Measurements from ENCODE around the gene NSL1. TPM values are rescaled to one million over a fixed set of nuclear protein-coding genes. Genes with fewer than 3 reads are reported as not detected.

The NSL1 gene
- total RNA-seq, 5 donors from 2014 or later (not counting 1 experiment from before 2014, with no cell fraction given) = 24.2 to 37.8 (median 29.7) TPM

DNA sequence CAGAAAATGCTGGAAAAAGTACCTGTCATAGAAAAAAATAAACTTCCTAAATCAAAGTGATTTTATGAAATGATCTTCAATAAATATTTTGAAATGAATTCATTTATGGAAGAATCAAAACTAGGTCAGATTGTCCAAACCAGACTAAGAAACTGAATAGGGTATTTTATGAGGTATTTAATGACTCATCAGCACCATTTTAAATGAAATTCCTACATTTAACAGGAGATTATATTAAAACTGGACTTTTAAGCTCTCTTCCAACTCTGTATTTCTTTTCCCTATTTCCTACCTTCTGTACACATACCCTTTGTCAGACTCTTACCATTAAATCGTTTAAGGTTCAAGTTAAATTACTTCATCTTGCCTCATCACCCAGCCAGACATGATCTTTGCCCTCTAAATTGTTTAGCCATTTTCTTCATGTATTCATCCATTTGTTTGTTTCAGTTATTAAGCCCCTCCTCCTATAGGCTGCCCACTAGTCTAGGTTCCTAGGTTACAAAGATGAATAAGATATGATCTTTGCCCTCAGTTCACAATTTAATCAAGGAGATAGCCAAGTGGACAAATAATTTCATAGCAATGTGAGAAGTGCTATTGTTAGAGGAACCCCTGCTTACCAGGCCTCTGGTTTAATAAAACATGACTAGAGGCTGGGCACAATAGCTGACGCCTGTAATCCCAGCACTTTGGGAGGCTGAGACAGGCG lies 25.1 kb upstream of the NSL1 start:
- ATAC-seq (replicated peaks in 1 of 4) (no peak), DNase-seq (no peak)
- Mint-ChIP-seq H3K36me3 (no peaks in the 10 kb centered on the region), H3K27me3 (no peaks in the 10 kb centered on the region), H3K4me3 (no peak overlapping the region), H3K4me1 (peaks cover 0 to 5% (median 3%) of the 10 kb centered on the region in 3 donors), H3K27ac (no peak overlapping the region), H3K9me3 (no peaks in the 10 kb centered on the region)
- ChIA-PET POLR2A (no interaction called here), CTCF (no interaction called here)
- Histone ChIP-seq H3K27ac (ENCODE audit: low read length) (no peak overlapping the region), H3K4me1 (ENCODE audit: control insufficient read depth in 1 of 2, extremely low read depth in 1 of 2, insufficient read depth in 2 of 2, low read length in 2 of 2) (no peaks in the 10 kb centered on the region), H3K4me3 (ENCODE audit: control insufficient read depth in 1 of 2, extremely low read depth in 1 of 2, low read length in 1 of 2) (no peak overlapping the region), H3K9me3 (no peaks in the 10 kb centered on the region), H3K27me3 (replicated peaks in 1 of 2; ENCODE audit: control insufficient read depth in 2 of 2, extremely low read depth in 1 of 2, insufficient read depth in 2 of 2, low read length in 1 of 2) (no peaks in the 10 kb centered on the region), H3K36me3 (ENCODE audit: control insufficient read depth in 2 of 2, extremely low read depth in 1 of 2, insufficient read depth in 1 of 2, low read length in 1 of 2) (peaks cover 0 to 4% of the 10 kb centered on the region in 2 donors)
- 77% methylated on average over 3 of the region's 3 CpGs for WGBS (ENCODE audit: insufficient coverage)

DNA sequence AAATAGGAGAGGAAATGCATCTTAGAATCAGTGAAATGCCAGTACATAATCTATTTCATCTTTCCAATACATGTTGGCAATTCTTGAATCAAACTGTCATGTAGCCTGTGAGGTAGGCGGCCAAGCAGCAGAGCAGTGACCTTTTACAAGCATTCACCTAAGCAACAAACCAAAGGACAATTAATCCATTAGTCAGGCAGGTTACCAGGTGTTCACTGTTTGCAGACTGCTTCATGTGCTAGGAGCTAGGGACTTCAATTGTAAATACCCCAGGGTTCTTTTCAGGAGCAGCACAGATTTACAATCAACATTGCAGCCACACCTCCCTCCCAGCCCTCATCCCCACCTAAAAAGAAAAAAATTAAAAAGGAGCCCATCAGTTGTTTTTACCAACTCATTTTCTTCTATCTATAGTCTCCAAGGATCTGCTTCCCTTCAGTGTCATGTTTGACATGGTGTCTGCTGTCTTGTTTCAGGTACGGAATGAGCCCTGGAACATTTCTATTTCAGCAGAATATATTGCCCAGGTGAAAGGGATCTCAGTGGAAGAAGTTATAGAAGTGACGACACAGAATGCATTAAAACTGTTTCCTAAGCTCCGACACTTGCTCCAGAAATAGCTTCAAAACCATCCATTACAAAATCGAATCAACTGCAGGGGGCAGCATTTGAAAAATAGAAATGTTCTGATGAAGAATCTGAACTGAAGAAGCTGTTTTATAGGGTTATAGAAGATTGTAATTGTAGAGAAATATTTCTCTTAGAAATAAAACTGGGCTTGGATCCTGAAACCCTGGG lies 23.2 kb upstream of the NSL1 start:
- Mint-ChIP-seq H3K4me3 (no peak overlapping the region), H3K9me3 (no peaks in the 10 kb centered on the region), H3K36me3 (no peaks in the 10 kb centered on the region), H3K27ac (no peak overlapping the region), H3K4me1 (peaks cover 0 to 4% (median 3%) of the 10 kb centered on the region in 3 donors), H3K27me3 (no peaks in the 10 kb centered on the region)
- ChIA-PET CTCF (interaction anchor here (0.6 to 1.6 kb wide), 6 partner anchors 45 to 256 kb away, joined by 3 to 8 read pairs (median 4); no protein-coding TSS in a partner anchor), POLR2A (no interaction called here)
- Histone ChIP-seq H3K4me3 (ENCODE audit: control insufficient read depth in 1 of 2, extremely low read depth in 1 of 2, low read length in 1 of 2) (no peak overlapping the region), H3K36me3 (ENCODE audit: control insufficient read depth in 2 of 2, extremely low read depth in 1 of 2, insufficient read depth in 1 of 2, low read length in 1 of 2) (peaks cover 0 to 4% of the 10 kb centered on the region in 2 donors), H3K27me3 (replicated peaks in 1 of 2; ENCODE audit: control insufficient read depth in 2 of 2, extremely low read depth in 1 of 2, insufficient read depth in 2 of 2, low read length in 1 of 2) (no peaks in the 10 kb centered on the region), H3K9me3 (no peaks in the 10 kb centered on the region), H3K4me1 (ENCODE audit: control insufficient read depth in 1 of 2, extremely low read depth in 1 of 2, insufficient read depth in 2 of 2, low read length in 2 of 2) (no peaks in the 10 kb centered on the region), H3K27ac (ENCODE audit: low read length) (no peak overlapping the region)
- WGBS (ENCODE audit: insufficient coverage) = 83% methylated on average over 1 of the region's 5 CpGs
- ATAC-seq (replicated peaks in 1 of 4) = no peak
- peak in 1 of 35 experiments; percentile 30 for DNase-seq

DNA sequence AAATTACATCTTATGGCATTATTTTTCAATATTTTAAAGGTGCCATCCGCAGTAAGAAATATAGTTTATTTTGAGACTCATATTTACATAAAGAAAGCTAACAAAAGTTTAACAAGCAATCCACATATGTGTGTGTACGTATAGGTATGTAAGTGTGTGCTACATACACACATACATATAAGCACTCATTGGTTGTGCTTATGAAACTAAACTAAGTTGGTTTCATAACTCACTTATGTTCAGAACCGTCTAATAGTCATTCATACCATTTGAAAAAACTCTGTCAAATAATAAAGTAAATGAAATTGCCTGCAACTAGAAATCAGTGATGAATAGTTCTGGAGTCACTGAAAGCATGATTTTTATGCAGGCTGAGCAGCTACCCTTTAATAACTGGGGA lies 14.2 kb upstream of the NSL1 start:
- Mint-ChIP-seq H3K27me3 (no peaks in the 10 kb centered on the region), H3K27ac (no peak overlapping the region), H3K36me3 (peaks cover 24% of the 10 kb centered on the region), H3K9me3 (no peaks in the 10 kb centered on the region), H3K4me3 (no peak overlapping the region), H3K4me1 (no peaks in the 10 kb centered on the region)
- DNase-seq = no peak
- POLR2A ChIA-PET = interaction anchor here (0.7 to 0.9 kb wide), 2 partner anchors 11 to 108 kb away, joined by 4 to 6 read pairs; no protein-coding TSS in a partner anchor
- H3K27ac ChIP-seq (ENCODE audit: low read length) = no peak overlapping the region
- no peaks in the 10 kb centered on the region for H3K27me3 ChIP-seq (replicated peaks in 1 of 2; ENCODE audit: control insufficient read depth in 2 of 2, extremely low read depth in 1 of 2, insufficient read depth in 2 of 2, low read length in 1 of 2)
- no peak overlapping the region for H3K4me3 ChIP-seq (ENCODE audit: control insufficient read depth in 1 of 2, extremely low read depth in 1 of 2, low read length in 1 of 2)
- no peak for ATAC-seq (replicated peaks in 1 of 4)
- WGBS (ENCODE audit: insufficient coverage) = no CpG with 5 or more reads among the region's 3 CpGs
- CTCF ChIA-PET = interaction anchor here in 1 of 2 donors (0.6 kb wide), 1 partner anchor 172 kb away, joined by 7 read pairs; no protein-coding TSS in a partner anchor
- H3K9me3 ChIP-seq = no peaks in the 10 kb centered on the region
- no peaks in the 10 kb centered on the region for H3K4me1 ChIP-seq (ENCODE audit: control insufficient read depth in 1 of 2, extremely low read depth in 1 of 2, insufficient read depth in 2 of 2, low read length in 2 of 2)
- peaks cover 0 to 25% of the 10 kb centered on the region in 2 donors for H3K36me3 ChIP-seq (ENCODE audit: control insufficient read depth in 2 of 2, extremely low read depth in 1 of 2, insufficient read depth in 1 of 2, low read length in 1 of 2)

DNA sequence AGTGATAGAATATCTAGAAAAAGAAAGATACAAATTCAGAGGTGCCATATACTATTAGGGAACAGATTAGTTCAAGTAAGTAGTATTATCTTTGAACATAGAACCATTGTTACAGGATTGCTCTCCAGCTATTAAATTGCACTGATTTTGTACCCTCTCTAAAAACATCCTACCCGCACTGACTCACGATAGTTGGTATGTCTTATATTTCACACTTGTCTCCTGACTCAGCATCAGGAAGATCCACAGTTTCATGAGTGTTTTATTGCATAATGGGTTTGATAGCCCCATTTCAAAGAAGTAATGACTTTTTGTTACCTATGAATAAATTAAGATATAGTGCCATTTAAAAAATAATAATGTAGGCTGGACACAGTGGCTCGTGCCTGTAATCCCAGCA lies 6.1 kb upstream of the NSL1 start:
- Histone ChIP-seq H3K4me3 (ENCODE audit: control insufficient read depth in 1 of 2, extremely low read depth in 1 of 2, low read length in 1 of 2) (no peak overlapping the region), H3K9me3 (no peaks in the 10 kb centered on the region), H3K4me1 (ENCODE audit: control insufficient read depth in 1 of 2, extremely low read depth in 1 of 2, insufficient read depth in 2 of 2, low read length in 2 of 2) (peaks cover 5 to 16% of the 10 kb centered on the region in 2 experiments), H3K27ac (ENCODE audit: low read length) (no peak overlapping the region), H3K27me3 (replicated peaks in 1 of 2; ENCODE audit: control insufficient read depth in 2 of 2, extremely low read depth in 1 of 2, insufficient read depth in 2 of 2, low read length in 1 of 2) (no peaks in the 10 kb centered on the region), H3K36me3 (ENCODE audit: control insufficient read depth in 2 of 2, extremely low read depth in 1 of 2, insufficient read depth in 1 of 2, low read length in 1 of 2) (peaks cover 0 to 29% of the 10 kb centered on the region in 2 donors)
- ATAC-seq (replicated peaks in 1 of 4) (no peak), DNase-seq (no peak)
- no CpG with 5 or more reads among the region's 3 CpGs for WGBS (ENCODE audit: insufficient coverage)
- H3K4me3 Mint-ChIP-seq = no peak overlapping the region
- H3K27ac Mint-ChIP-seq = no peak overlapping the region
- ChIA-PET CTCF (interaction anchor here in 1 of 2 donors (1.0 kb wide), 1 partner anchor 340 kb away, joined by 5 read pairs; no protein-coding TSS in a partner anchor), POLR2A (interaction anchor here in 1 of 2 donors (0.7 kb wide), 1 partner anchor 943 kb away, joined by 3 read pairs; no protein-coding TSS in a partner anchor)
- no peaks in the 10 kb centered on the region for H3K9me3 Mint-ChIP-seq
- H3K27me3 Mint-ChIP-seq = no peaks in the 10 kb centered on the region
- peaks cover 41% of the 10 kb centered on the region for H3K36me3 Mint-ChIP-seq
- H3K4me1 Mint-ChIP-seq = peaks cover 17% of the 10 kb centered on the region in 3 donors

DNA sequence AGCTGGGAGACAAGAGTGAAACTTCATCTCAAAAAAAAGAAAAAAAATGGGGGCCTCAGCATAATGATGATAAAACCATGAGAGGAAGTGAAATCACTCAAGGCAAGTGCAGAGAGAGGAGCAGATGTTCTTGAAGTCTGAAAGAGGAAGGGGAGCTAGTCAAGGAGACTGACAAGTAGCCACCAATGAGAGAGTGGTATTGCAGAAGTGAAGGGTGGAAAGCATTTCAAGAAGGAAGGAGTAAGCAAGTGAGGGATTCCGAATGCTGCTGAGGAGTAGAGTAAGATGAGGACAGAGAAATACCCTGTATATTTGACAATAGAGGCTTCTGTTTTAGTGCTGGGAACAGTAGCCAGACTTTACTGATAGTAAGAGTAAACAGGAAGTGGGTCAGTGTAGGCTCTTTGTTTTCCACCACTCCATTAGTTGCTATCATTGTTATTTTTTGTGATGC lies 3.0 kb upstream of the NSL1 start:
- Mint-ChIP-seq H3K9me3 (no peaks in the 10 kb centered on the region), H3K27me3 (no peaks in the 10 kb centered on the region), H3K4me3 (peak overlapping the region; percentile 22 to 57 (median 51)), H3K36me3 (peaks cover 31% of the 10 kb centered on the region), H3K27ac (peak overlapping the region; percentile 85 to 89), H3K4me1 (peaks cover 33 to 44% (median 40%) of the 10 kb centered on the region in 3 donors)
- ChIA-PET CTCF (interaction anchor here (0.6 to 1.4 kb wide), 2 partner anchors 129 to 321 kb away, joined by 3 read pairs; no protein-coding TSS in a partner anchor), POLR2A (interaction anchor here in 1 of 2 donors (0.5 to 1.1 kb wide), 3 partner anchors 11 to 1114 kb away, joined by 3 to 9 read pairs (median 4); partner anchors contain the start of gene FLVCR1)
- Histone ChIP-seq H3K4me1 (ENCODE audit: control insufficient read depth in 1 of 2, extremely low read depth in 1 of 2, insufficient read depth in 2 of 2, low read length in 2 of 2) (peaks cover 12 to 37% of the 10 kb centered on the region in 2 experiments), H3K27ac (ENCODE audit: low read length) (peak overlapping the region; percentile 7), H3K4me3 (ENCODE audit: control insufficient read depth in 1 of 2, extremely low read depth in 1 of 2, low read length in 1 of 2) (no peak overlapping the region), H3K36me3 (ENCODE audit: control insufficient read depth in 2 of 2, extremely low read depth in 1 of 2, insufficient read depth in 1 of 2, low read length in 1 of 2) (peaks cover 0 to 23% of the 10 kb centered on the region in 2 donors), H3K27me3 (replicated peaks in 1 of 2; ENCODE audit: control insufficient read depth in 2 of 2, extremely low read depth in 1 of 2, insufficient read depth in 2 of 2, low read length in 1 of 2) (no peaks in the 10 kb centered on the region), H3K9me3 (no peaks in the 10 kb centered on the region)
- ATAC-seq (replicated peaks in 1 of 4) (no peak), DNase-seq (peak in 1 of 35 experiments; percentile 21)
- WGBS (ENCODE audit: insufficient coverage) = 78% methylated on average over 1 of the region's 1 CpG

DNA sequence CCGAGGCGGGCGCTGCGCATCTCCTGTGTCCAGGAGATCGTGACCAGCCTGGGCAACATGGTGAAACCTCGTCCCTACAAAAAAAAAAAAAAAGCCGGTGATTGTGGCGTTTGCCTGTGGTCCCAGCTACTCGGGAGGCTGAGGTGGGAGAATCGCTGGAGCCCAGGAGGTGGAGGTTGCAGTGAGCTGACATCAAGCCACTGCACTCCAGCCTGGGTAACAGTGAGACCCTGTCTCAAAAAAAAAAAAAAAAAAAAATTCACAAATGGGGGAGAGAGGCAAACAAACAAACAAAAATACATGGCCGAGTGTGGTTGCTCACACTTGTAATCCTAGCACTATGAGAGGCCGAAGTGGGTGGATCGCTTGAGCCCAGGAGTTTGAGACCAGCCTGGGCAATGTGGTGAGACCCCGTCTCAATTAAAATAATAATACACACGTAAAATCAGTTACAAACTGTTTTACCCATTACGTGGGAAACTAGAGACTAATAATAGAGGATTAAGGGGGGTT lies 875 bp upstream of the NSL1 start:
- ChIA-PET POLR2A (interaction anchor here (0.6 to 0.7 kb wide), 4 partner anchors 178 to 1836 kb away, joined by 3 to 7 read pairs (median 4); no protein-coding TSS in a partner anchor), CTCF (interaction anchor here (0.6 to 1.1 kb wide), 5 partner anchors 9 to 1555 kb away, joined by 3 to 7 read pairs (median 3); partner anchors contain the start of genes DTL (in 1 of the 2) and INTS7 (in 1 of the 2))
- H3K36me3 Mint-ChIP-seq = peaks cover 17% of the 10 kb centered on the region
- Histone ChIP-seq H3K4me3 (ENCODE audit: control insufficient read depth in 1 of 2, extremely low read depth in 1 of 2, low read length in 1 of 2) (peak overlapping the region; percentile 81 to 100), H3K36me3 (ENCODE audit: control insufficient read depth in 2 of 2, extremely low read depth in 1 of 2, insufficient read depth in 1 of 2, low read length in 1 of 2) (peaks cover 0 to 10% of the 10 kb centered on the region in 2 donors), H3K27me3 (replicated peaks in 1 of 2; ENCODE audit: control insufficient read depth in 2 of 2, extremely low read depth in 1 of 2, insufficient read depth in 2 of 2, low read length in 1 of 2) (no peaks in the 10 kb centered on the region), H3K9me3 (no peaks in the 10 kb centered on the region), H3K27ac (ENCODE audit: low read length) (peak overlapping the region; percentile 82), H3K4me1 (ENCODE audit: control insufficient read depth in 1 of 2, extremely low read depth in 1 of 2, insufficient read depth in 2 of 2, low read length in 2 of 2) (peaks cover 15 to 37% of the 10 kb centered on the region in 2 experiments)
- peaks cover 41 to 52% (median 48%) of the 10 kb centered on the region in 3 donors for H3K4me1 Mint-ChIP-seq
- DNase-seq (peak in 1 of 35 experiments; percentile 23), ATAC-seq (replicated peaks in 1 of 4) (no peak)
- H3K27me3 Mint-ChIP-seq = no peaks in the 10 kb centered on the region
- H3K4me3 Mint-ChIP-seq = peak overlapping the region; percentile 98
- H3K27ac Mint-ChIP-seq = peak overlapping the region; percentile 93 to 96
- no peaks in the 10 kb centered on the region for H3K9me3 Mint-ChIP-seq
- WGBS (ENCODE audit: insufficient coverage) = 0% methylated on average over 3 of the region's 16 CpGs

Measured in T-cell (primary cell).